ENCODE measurements around the gene PRKCZ. TPM values are rescaled to one million over a fixed set of nuclear protein-coding genes. Genes with fewer than 3 reads are reported as not detected.

Gene PRKCZ
- total RNA-seq, 2 donors from 2014 or later = 9.6 to 10.9 TPM

DNA sequence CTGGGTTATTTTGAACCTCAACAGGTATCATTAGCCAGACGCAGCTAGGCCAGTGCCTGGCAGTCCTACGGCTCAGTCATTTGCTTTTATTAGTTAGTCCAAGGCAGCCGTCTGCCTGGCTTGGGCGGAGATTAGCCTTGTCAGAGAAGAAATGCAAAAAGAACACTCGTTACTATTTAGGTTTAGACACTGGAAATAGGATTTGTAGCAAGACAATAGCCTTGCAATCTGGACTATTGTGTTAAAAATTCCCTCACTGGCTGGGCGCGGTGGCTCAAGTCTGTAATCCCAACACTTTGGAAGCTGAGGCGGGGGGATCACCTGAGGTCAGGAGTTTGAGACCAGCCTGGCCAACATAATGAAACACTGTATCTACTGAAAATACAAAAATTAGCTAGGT, 11.0 kb upstream of the PRKCZ start:
- Histone ChIP-seq H3K36me3 (replicated peaks in 1 of 2; ENCODE audit: insufficient read depth in 1 of 2, low read depth in 2 of 2) (no peaks in the 10 kb centered on the region), H3K4me3 (no peak overlapping the region), H3K4me1 (no peaks in the 10 kb centered on the region), H3K27ac (no peak overlapping the region), H3K9me3 (no peaks in the 10 kb centered on the region), H3K27me3 (no peaks in the 10 kb centered on the region)
- ATAC-seq (no peak), DNase-seq (no peak)
- 90 to 91% methylated on average over 8 of the region's 8 CpGs for WGBS, 2 donors
- TF ChIP-seq, protein P1, sequence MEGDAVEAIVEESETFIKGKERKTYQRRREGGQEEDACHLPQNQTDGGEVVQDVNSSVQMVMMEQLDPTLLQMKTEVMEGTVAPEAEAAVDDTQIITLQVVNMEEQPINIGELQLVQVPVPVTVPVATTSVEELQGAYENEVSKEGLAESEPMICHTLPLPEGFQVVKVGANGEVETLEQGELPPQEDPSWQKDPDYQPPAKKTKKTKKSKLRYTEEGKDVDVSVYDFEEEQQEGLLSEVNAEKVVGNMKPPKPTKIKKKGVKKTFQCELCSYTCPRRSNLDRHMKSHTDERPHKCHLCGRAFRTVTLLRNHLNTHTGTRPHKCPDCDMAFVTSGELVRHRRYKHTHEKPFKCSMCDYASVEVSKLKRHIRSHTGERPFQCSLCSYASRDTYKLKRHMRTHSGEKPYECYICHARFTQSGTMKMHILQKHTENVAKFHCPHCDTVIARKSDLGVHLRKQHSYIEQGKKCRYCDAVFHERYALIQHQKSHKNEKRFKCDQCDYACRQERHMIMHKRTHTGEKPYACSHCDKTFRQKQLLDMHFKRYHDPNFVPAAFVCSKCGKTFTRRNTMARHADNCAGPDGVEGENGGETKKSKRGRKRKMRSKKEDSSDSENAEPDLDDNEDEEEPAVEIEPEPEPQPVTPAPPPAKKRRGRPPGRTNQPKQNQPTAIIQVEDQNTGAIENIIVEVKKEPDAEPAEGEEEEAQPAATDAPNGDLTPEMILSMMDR (IDR thresholded peaks at IDR 0.05) = no peak
- TF ChIP-seq POLR2A (IDR thresholded peaks at IDR 0.05) = no peak
- intact Hi-C loops (cut with DNase I) = no loop called here

DNA sequence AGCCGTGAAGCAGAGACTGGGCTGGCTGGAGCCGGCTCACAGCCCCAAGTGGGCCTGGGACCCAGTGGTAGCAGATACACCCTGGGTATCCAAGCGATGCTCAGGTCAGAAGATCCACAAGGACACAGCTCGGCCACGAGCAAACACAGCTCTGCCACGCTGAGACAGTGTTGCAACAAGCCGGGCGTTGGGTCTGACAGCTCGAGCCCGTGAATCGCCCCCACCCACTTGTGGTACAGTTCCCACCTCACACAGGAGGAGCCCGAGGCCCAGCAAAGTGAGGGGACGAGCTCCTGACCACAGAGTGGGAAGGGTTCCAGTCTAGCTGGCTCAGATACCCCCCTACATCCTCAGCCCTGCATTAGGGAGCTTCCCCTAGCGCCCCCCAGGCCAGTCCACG, 8.9 kb upstream of the PRKCZ start:
- no peaks in the 10 kb centered on the region for H3K9me3 ChIP-seq
- WGBS, 2 donors = 50 to 80% methylated on average over 4 to 14 of the region's 15 CpGs
- H3K27ac ChIP-seq = no peak overlapping the region
- intact Hi-C loops (cut with DNase I) = loop anchor here (5.0 kb wide), 1 partner anchor 94 kb away; no protein-coding TSS in a partner anchor
- TF ChIP-seq, protein P1 (IDR thresholded peaks at IDR 0.05) = no peak
- no peak for TF ChIP-seq POLR2A (IDR thresholded peaks at IDR 0.05)
- DNase-seq (no peak), ATAC-seq (no peak)
- H3K27me3 ChIP-seq = no peaks in the 10 kb centered on the region
- H3K36me3 ChIP-seq (replicated peaks in 1 of 2; ENCODE audit: insufficient read depth in 1 of 2, low read depth in 2 of 2) = no peaks in the 10 kb centered on the region
- H3K4me1 ChIP-seq = peaks cover 11% of the 10 kb centered on the region
- no peak overlapping the region for H3K4me3 ChIP-seq

DNA sequence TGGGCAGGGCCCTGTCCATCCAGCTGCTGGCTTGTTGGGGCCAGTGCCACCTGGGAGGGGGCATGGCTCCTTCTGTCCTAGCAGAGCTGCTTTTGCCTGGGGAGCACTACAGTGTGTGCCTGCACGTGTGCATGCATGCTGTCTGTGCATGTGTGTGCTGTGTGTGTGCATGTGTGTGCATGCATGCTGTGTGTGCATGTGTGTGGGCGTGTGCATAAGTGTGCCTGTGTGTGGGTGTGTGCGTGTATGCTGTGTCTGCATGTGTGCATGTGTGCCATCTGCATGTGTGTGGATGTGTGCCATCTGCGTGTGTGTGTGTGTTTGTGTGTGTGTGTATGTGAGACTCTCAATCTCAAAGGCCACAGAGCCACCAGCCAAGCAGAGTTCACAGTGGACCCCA, 8.3 kb upstream of the PRKCZ start:
- Histone ChIP-seq H3K4me1 (peaks cover 15% of the 10 kb centered on the region), H3K27ac (no peak overlapping the region), H3K9me3 (no peaks in the 10 kb centered on the region), H3K36me3 (replicated peaks in 1 of 2; ENCODE audit: insufficient read depth in 1 of 2, low read depth in 2 of 2) (no peaks in the 10 kb centered on the region), H3K4me3 (no peak overlapping the region), H3K27me3 (no peaks in the 10 kb centered on the region)
- 51 to 53% methylated on average over 4 of the region's 4 CpGs for WGBS, 2 donors
- ATAC-seq (no peak), DNase-seq (no peak)
- intact Hi-C loops (cut with DNase I) = loop anchor here (5.0 kb wide), 1 partner anchor 95 kb away; no protein-coding TSS in a partner anchor
- no peak for TF ChIP-seq POLR2A (IDR thresholded peaks at IDR 0.05)

DNA sequence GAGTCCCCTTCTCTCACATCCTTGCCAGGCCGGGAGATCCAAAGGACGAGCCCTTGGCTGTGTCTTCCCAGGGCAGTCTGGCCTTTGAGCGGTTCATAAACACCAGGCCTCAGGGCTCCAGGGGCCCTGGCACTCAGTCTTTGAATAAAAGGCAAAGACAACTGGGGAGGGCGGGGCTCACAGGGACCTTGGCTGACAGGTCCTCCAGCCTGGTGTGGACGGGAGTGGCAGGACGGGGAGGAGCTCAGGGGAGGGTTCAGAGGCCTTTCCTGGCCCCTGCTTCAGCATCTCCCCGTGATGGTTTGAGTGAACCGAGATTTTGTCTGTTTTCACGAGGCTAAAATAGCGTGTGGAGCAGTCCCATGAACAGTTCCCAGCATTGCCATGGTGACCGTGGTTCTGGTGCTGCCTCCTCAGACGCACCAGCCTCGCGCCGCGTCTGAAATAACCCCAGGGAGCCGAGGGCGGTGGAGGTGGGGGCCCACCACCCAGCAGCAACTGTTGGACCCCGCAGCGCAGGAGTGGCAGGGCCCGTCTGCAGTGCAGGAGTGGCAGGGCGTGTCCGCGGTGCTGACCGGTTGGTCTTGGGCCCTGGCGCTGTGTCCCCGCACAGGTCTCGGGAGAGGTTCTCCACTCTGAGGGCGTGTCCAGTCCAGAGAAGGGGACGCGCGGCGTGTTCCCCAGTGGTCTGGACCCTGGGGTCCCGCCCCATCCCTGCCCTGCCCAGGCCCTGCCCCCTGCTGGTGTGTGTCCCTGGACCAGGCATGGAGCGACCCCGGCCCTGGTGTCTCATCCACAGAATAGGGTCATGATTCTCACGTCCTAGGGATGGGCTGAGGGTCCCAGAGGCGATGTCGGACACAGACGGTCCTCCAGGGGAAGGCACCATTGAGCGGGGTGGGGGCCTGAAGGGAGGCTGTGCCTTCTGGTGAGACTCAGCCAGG, 7.1 kb upstream of the PRKCZ start:
- intact Hi-C loops (cut with DNase I) = loop anchor here (5.0 kb wide), 1 partner anchor 96 kb away; no protein-coding TSS in a partner anchor
- Histone ChIP-seq H3K27ac (no peak overlapping the region), H3K4me1 (peaks cover 15% of the 10 kb centered on the region), H3K27me3 (no peaks in the 10 kb centered on the region), H3K4me3 (no peak overlapping the region), H3K36me3 (replicated peaks in 1 of 2; ENCODE audit: insufficient read depth in 1 of 2, low read depth in 2 of 2) (no peaks in the 10 kb centered on the region), H3K9me3 (no peaks in the 10 kb centered on the region)
- ATAC-seq (no peak), DNase-seq (no peak)
- TF ChIP-seq, protein P1 (IDR thresholded peaks at IDR 0.05) = no peak
- TF ChIP-seq POLR2A (IDR thresholded peaks at IDR 0.05) = no peak
- 63 to 72% methylated on average over 17 to 40 of the region's 41 CpGs for WGBS, 2 donors

DNA sequence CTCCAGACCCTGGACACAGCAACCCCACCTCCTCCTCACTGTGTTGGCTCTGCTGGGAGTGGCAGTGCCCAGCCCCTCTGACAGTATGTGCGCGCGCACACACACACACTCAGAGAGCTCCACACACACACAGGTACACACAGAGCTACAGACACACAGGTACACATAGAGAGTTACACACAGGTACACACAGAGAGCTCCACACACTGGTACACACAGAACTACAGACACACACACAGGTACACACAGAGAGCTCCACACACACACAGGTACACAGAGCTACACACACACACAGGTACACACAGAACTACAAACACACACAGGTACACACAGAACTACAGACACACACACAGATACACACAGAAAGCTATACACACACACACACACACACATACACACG, 6.3 kb upstream of the PRKCZ start:
- WGBS, 2 donors = 66 to 99% methylated on average over 4 of the region's 4 CpGs
- H3K4me1 ChIP-seq = peaks cover 15% of the 10 kb centered on the region
- H3K36me3 ChIP-seq (replicated peaks in 1 of 2; ENCODE audit: insufficient read depth in 1 of 2, low read depth in 2 of 2) = no peaks in the 10 kb centered on the region
- no peaks in the 10 kb centered on the region for H3K27me3 ChIP-seq
- ATAC-seq (no peak), DNase-seq (no peak)
- TF ChIP-seq POLR2A (IDR thresholded peaks at IDR 0.05) = no peak
- TF ChIP-seq, protein P1 (IDR thresholded peaks at IDR 0.05) = no peak
- no peak overlapping the region for H3K27ac ChIP-seq
- H3K9me3 ChIP-seq = no peaks in the 10 kb centered on the region
- intact Hi-C loops (cut with DNase I) = loop anchor here (5.0 kb wide), 1 partner anchor 97 kb away; no protein-coding TSS in a partner anchor
- H3K4me3 ChIP-seq = no peak overlapping the region
